Suprapubic skin (tissue), 4 donors: ENCODE data around the gene DEPDC5. TPM values are rescaled to one million over a fixed set of nuclear protein-coding genes. Genes with fewer than 3 reads are reported as not detected.

Experiments
- DNase-seq, 2 donors: peaks; one replicate each; pipeline ENCODE4 v3.0.0-alpha.2; 2019; ENCODE audit warnings: low spot score in 2 of 2
- H3K27ac ChIP-seq: fragments of 200-600 bp; sonication (generic); one replicate; pipeline ENCODE4 v1.5.1; 2019
- H3K27me3 ChIP-seq: fragments of 200-600 bp; sonication (generic); one replicate; pipeline ENCODE4 v1.5.1; 2019
- H3K36me3 ChIP-seq: fragments of 200-600 bp; sonication (generic); one replicate; pipeline ENCODE4 v1.5.1; 2019
- H3K4me1 ChIP-seq: fragments of 200-600 bp; sonication (generic); one replicate; pipeline ENCODE4 v1.5.1; 2019
- H3K4me3 ChIP-seq: fragments of 200-600 bp; sonication (generic); one replicate; pipeline ENCODE4 v1.5.1; 2019; ENCODE audit warnings: mild to moderate bottlenecking
- H3K9me3 ChIP-seq: fragments of 200-600 bp; sonication (generic); one replicate; pipeline ENCODE4 v1.5.1; 2019
- EP300 ChIP-seq: sonication (generic); formaldehyde crosslinking; IDR thresholded peaks from one replicate; pipeline ENCODE4 v1.6.1; 2017; ENCODE audit warnings: antibody characterized with exemption
- POLR2A ChIP-seq, 2 donors: fragments of 450-650 bp; IDR thresholded peaks; one replicate each; pipeline ENCODE4 v1.6.1; 2017; ENCODE audit warnings: antibody characterized with exemption in 2 of 2, mild to moderate bottlenecking in 2 of 2, moderate library complexity in 2 of 2
- POLR2AphosphoS5 ChIP-seq, 3 donors: sonication (generic); formaldehyde crosslinking; IDR thresholded peaks; one replicate each; pipeline ENCODE4 v1.6.1; 2017; ENCODE audit warnings: antibody characterized with exemption in 3 of 3
- WGBS: methylation state at CpG from one replicate; pipeline ENCODE4 v1.1.5; 2018; 5-methylcytosine and 5-hydroxymethylcytosine counted together
- total RNA-seq, 4 donors: library from RNA; depleted of rRNA; stranded (reverse); fragments of >200 nt; gene quantifications; one replicate each; pipeline ENCODE4 v1.1.0, GENCODE V29; 2016
- TF ChIP-seq, protein P1 (sequence below), 2 donors: fragments of 200-600 bp in 1 of 2; fragments of 450-650 bp in 1 of 2; sonication (generic) in 1 of 2; IDR thresholded peaks; one replicate each; pipeline ENCODE4 v1.5.1; 2016 to 2019; ENCODE audit warnings: antibody characterized with exemption in 2 of 2, mild to moderate bottlenecking in 1 of 2, moderate library complexity in 1 of 2

Gene DEPDC5
- total RNA-seq, 4 donors from 2014 or later, result 10.2 to 35.6 (median 15.5) TPM

DNA sequence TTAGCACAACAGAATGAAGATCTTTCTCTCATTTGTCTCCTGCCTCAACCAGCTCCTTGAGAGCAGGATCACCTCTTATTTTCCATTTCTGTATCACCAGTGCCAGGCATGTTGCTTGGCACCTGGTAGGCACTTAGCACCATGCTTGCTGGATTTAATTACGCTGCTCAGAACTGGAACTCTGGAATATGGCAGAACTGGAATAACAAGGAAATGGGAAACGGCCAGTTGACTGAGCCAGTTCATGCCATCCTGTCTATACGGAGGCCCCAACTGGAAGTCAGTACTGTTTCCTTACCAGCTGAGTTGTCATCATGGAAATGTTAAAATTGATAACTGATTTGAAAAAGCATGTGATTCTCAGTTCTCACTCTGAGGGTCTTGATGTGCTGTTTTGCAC, 121.0 kb downstream of the DEPDC5 start:
- Histone ChIP-seq H3K27me3 (no peaks in the 10 kb centered on the region), H3K36me3 (peaks cover 43% of the 10 kb centered on the region), H3K9me3 (no peaks in the 10 kb centered on the region), H3K4me3 (no peak overlapping the region), H3K4me1 (no peaks in the 10 kb centered on the region), H3K27ac (no peak overlapping the region)
- no peak for DNase-seq
- 58% methylated on average over 3 of the region's 3 CpGs for WGBS
- TF ChIP-seq POLR2AphosphoS5 (IDR thresholded peaks at IDR 0.05) (no peak), EP300 (no peak), POLR2A (IDR thresholded peaks at IDR 0.05) (no peak)
- TF ChIP-seq, protein P1, sequence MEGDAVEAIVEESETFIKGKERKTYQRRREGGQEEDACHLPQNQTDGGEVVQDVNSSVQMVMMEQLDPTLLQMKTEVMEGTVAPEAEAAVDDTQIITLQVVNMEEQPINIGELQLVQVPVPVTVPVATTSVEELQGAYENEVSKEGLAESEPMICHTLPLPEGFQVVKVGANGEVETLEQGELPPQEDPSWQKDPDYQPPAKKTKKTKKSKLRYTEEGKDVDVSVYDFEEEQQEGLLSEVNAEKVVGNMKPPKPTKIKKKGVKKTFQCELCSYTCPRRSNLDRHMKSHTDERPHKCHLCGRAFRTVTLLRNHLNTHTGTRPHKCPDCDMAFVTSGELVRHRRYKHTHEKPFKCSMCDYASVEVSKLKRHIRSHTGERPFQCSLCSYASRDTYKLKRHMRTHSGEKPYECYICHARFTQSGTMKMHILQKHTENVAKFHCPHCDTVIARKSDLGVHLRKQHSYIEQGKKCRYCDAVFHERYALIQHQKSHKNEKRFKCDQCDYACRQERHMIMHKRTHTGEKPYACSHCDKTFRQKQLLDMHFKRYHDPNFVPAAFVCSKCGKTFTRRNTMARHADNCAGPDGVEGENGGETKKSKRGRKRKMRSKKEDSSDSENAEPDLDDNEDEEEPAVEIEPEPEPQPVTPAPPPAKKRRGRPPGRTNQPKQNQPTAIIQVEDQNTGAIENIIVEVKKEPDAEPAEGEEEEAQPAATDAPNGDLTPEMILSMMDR (IDR thresholded peaks at IDR 0.05), result no peak

DNA sequence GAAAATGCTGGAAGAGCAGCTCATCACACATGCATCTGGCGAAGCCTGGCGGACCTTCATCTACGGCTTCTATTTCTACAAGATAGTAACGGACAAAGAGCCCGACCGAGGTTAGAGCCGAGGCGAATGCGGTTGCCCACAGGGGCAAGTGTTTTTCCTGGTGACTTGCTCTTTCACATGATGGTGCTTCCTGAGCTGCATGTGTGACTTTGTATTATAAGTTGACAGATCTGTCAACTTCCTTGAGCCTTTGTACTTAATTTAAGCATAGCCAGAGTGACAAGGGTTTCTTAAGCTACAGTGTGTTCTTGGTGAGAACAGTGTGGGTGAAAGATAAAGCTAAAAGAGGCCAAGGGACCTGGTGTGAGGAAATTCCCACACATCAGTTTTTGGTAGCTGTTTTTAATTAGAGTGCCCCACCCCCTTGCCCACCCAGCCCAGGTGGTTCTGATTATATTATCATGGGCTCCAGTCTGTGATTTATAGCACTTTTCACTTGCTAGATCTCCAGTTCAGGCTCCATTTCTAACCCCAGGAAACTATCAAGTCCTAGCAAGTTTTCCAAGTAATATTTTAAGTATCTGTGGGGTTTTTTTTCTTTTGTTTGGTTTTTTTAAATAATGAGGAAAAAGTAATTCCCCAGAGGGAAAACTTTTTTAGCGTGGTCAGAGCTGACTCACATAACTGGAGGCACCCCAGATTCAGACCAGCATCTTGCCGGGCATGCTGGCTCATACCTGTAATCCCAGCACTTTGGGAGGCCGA, 122.5 kb downstream of the DEPDC5 start:
- no peaks in the 10 kb centered on the region for H3K9me3 ChIP-seq
- 78% methylated on average over 12 of the region's 12 CpGs for WGBS
- H3K4me3 ChIP-seq, result no peak overlapping the region
- H3K27me3 ChIP-seq, result no peaks in the 10 kb centered on the region
- peaks cover 42% of the 10 kb centered on the region for H3K36me3 ChIP-seq
- H3K27ac ChIP-seq, result no peak overlapping the region
- TF ChIP-seq EP300 (no peak), POLR2A (IDR thresholded peaks at IDR 0.05) (no peak), POLR2AphosphoS5 (IDR thresholded peaks at IDR 0.05) (no peak)
- TF ChIP-seq, protein P1 (IDR thresholded peaks at IDR 0.05), result no peak
- no peak for DNase-seq
- H3K4me1 ChIP-seq, result no peaks in the 10 kb centered on the region

DNA sequence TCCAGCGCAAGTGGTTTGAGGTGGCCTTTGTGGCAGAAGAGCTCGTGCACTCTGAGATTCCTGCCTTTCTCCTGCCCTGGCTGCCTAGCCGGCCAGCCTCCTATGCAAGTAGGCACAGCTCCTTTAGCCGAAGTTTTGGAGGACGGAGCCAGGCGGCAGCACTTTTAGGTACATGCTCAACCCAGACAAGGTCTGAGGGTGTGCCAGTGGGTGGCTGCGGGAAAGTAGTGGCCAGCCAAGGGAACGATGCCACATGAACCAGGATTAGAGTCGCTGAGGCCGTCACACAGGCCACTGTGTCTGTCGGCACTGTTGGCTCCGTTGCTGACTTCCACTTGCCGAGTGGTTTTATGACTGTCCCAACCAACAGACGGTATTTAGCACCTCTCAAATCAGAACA, 125.8 kb downstream of the DEPDC5 start:
- no peak for DNase-seq
- H3K36me3 ChIP-seq, result peaks cover 36% of the 10 kb centered on the region
- H3K27ac ChIP-seq, result no peak overlapping the region
- H3K4me1 ChIP-seq, result no peaks in the 10 kb centered on the region
- WGBS, result over 99% methylated on average over 12 of the region's 14 CpGs
- H3K4me3 ChIP-seq, result no peak overlapping the region
- H3K27me3 ChIP-seq, result no peaks in the 10 kb centered on the region
- no peaks in the 10 kb centered on the region for H3K9me3 ChIP-seq
- no peak for TF ChIP-seq EP300
- TF ChIP-seq POLR2A (IDR thresholded peaks at IDR 0.05), result no peak
- TF ChIP-seq, protein P1 (IDR thresholded peaks at IDR 0.05), result no peak
- no peak for TF ChIP-seq POLR2AphosphoS5 (IDR thresholded peaks at IDR 0.05)

DNA sequence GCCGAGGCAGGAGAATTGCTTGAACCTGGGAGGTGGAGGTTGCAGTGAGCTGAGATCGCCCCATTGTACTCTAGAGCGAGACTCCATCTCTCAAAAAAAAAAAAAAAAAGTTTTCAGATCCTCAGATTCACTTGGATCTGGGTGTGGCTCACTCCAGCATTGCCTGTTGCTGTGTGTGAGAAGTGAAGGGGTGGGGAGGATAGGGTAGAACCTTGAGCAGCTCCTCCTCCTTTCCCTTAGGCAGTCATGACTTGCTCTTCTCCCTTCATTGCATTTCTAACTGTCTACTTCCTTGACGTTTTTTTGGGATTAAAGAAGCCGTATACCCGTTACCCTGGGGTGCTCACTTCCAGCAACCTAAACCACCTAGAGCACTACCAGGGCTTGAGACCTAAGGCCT, 127.4 kb downstream of the DEPDC5 start:
- Histone ChIP-seq H3K27me3 (no peaks in the 10 kb centered on the region), H3K4me1 (no peaks in the 10 kb centered on the region), H3K9me3 (no peaks in the 10 kb centered on the region), H3K27ac (no peak overlapping the region), H3K36me3 (peaks cover 39% of the 10 kb centered on the region), H3K4me3 (no peak overlapping the region)
- no peak for DNase-seq
- TF ChIP-seq, protein P1 (IDR thresholded peaks at IDR 0.05), result no peak
- TF ChIP-seq POLR2A (IDR thresholded peaks at IDR 0.05) (no peak), EP300 (no peak), POLR2AphosphoS5 (IDR thresholded peaks at IDR 0.05) (no peak)
- 80% methylated on average over 6 of the region's 6 CpGs for WGBS

DNA sequence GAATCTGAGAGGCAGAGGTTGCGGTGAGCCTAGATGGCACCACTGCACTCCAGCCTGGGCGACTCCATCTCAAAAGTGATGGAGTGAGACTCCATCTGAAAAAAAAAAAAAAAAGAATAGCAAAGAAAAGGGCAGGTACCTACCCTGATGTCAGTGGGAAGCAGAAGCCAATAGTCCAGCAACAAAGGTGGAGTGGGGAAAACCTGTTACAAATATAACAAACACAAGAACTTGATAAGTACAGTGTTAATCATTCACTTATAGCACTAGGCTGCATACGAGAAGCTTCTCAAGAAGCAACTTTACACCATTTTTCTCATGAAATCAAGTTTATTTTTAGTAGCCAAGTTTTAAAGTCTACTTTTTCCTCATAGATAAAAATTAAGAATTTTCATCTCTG, 128.0 kb downstream of the DEPDC5 start:
- H3K9me3 ChIP-seq, result no peaks in the 10 kb centered on the region
- no peaks in the 10 kb centered on the region for H3K27me3 ChIP-seq
- no peak overlapping the region for H3K4me3 ChIP-seq
- H3K36me3 ChIP-seq, result peaks cover 39% of the 10 kb centered on the region
- TF ChIP-seq, protein P1 (IDR thresholded peaks at IDR 0.05), result no peak
- no peak for TF ChIP-seq POLR2A (IDR thresholded peaks at IDR 0.05)
- no peak for TF ChIP-seq EP300
- no peak for TF ChIP-seq POLR2AphosphoS5 (IDR thresholded peaks at IDR 0.05)
- H3K4me1 ChIP-seq, result no peaks in the 10 kb centered on the region
- WGBS, result over 99% methylated on average over 3 of the region's 3 CpGs
- H3K27ac ChIP-seq, result no peak overlapping the region
- no peak for DNase-seq
